HG03064 (cell line): Measurements from ENCODE around the gene PROSER2.

ENCODE experiments used
- ATAC-seq: cut with Tn5 transposase; IDR thresholded peaks from one replicate; pipeline ENCODE4 v1.9.1; 2021; ENCODE audit warnings: low read depth; ENCODE audit not compliant: unreplicated experiment

PROSER2 gene, protein sequence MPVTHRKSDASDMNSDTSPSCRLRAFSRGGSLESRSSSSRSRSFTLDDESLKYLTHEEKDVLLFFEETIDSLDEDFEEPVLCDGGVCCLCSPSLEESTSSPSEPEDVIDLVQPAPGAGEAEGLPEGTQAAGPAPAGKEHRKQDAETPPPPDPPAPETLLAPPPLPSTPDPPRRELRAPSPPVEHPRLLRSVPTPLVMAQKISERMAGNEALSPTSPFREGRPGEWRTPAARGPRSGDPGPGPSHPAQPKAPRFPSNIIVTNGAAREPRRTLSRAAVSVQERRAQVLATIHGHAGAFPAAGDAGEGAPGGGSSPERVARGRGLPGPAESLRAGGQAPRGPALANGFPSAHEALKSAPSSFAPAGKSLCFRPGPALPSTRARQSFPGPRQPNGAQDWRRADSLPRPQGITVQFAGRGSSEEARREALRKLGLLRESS

GRCh38 chr10:11823122-11823988, at the start of gene PROSER2:
Gene PROSER2, plus strand, starts transcription at chr10:11823356. Its CDS starts 28,722 bp downstream, at chr10:11852078.
- ATAC-seq, result no peak

DNA sequence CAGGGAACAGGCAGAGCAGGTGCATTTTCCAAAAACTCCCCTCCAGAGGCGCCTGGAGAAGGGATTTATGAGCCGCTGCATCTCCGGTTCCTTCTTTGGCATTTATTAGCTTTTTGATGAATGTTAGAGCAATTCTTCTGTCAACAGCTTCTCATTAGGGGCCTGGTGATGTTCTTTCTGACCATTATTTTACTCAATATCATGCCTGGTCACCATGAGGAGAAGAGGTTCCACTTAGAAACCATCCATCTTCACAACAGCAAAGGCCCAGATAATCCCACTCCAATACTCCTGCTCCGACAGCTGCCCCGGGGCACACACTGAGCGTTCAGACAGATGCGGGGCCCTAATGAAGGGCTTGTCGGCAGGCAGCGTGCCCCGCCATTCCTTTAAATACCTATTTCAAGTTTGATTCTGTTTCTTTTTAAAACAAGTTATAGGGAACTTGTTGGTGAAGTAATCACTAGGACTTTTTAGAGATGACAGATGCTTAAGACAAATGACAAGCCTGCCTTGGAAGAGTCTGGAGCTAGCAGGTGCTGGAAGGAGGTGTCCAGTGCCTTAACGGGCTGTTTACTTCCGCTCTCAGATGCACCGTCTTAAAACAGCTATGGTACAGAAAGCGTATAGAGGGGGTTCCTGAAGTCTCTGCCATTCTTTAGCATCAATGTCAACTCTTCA, 49.3 kb upstream of the PROSER2 start:
- no peak for ATAC-seq

DNA sequence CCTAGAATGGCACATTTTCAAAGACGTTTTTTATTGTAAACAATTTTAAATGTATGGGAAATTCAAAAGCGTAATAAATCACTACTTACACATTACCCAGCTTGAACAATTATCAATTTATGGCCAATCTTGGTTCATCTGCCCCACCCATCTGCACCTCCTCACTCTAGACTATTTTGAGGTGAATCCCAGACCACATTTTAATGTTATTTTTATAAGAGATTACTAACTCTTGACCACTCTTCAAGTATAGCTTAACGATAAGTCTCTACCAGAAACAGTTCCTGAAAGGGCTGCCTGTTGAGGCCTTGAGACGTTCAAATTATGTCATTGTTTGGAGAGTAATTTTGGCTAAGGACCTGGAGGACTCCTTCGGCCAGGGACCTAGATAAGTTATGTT, 47.7 kb upstream of the PROSER2 start:
- ATAC-seq, result no peak

DNA sequence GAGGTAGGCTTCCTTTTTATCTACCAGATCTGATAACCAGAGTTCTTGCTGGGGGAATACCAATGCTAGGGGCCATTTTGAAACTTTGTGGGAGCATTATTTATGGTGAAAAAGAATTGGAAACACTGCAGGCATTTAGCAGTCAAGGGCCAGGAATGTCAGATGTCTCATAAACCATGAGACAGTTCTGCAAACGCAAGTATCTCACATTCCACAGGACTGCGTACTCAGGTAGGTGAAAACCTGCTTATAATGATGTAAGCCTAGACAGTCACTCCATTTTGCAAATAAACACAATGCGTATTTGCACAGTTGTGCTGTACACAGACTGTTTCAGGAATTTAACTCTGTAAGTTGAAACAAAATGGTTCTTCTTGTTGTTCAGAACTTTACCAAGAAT, 47.1 kb upstream of the PROSER2 start:
- ATAC-seq, result no peak

GRCh38 chr10:11781114-11781513, 42.0 kb upstream of the PROSER2 start:
- no peak for ATAC-seq

DNA sequence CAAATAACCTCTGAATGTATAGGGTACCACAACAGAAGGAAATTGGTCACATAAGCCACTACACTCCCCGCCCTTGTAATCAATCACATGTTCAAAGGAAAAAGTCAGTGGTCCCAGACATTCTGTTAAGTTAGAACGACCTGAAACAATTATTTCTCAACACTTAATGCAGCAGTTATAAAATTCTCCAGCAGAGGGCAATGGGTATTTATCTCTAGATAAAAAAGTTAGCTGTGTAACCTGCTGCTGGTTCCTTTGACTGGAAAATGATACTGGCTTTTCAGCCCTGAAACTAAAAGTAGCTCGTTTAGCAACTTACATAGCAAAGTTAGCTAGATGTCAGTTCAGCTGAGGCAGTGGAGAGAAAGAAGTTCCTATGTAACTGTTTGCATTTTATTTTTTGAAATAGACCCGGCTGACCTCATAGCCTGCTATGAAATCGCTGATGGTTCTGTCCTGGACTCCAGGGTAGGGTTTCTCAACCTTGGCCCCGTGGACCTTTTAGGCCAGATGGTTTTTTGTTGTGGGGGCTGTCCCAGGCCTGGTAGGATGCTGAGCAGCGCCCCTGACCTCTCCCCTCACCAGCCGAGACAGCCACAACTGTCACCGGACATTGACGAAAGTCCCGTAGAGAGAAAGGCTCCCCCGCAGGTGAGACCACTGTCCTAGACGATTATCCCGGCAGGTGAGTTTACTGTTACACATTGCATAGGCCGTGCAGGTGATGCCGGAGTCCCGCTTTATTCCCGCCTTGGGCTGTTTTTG, 40.2 kb upstream of the PROSER2 start:
- no peak for ATAC-seq

DNA sequence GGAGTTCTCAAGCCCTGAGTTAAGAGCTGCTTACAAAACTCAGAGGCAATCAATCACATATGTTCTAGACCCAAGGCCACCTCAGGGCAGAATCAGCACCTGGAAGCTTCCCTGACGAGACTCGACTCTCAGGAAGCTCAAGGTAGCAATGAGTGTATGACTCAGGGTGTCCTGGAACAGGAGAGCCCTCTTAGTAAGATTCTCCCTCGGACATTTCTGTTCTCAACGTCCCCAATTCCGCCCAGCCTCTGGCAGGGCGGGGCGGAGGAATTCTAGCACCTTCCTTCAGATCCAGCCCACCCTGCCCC, 39.6 kb upstream of the PROSER2 start:
- no peak for ATAC-seq

DNA sequence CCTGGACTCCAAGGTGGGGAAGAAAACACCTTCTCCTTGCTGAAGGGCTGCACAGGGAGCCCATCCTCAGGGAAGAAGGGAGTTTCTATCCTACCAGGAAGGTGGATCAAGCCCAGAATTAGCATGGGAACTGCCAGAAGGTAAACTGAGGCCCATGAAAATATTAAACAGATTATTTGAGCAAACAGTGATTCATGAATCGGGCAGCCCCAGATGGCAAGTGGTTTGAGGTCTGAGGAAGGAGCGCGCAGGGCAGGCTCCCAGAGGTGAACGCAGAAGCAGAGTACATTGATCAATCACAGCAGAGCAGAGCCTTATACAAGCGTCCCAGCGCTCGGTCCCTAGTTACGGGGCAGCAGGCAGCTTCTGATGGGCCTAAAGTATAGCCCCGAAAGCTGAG, 35.8 kb upstream of the PROSER2 start:
- ATAC-seq, result no peak

GRCh38 chr10:11787846-11788245, 35.3 kb upstream of the PROSER2 start:
- ATAC-seq, result no peak

- no peak for ATAC-seq
Observed at GRCh38 chr10:11789306-11789705, 33.9 kb upstream of the PROSER2 start.

GRCh38 chr10:11789956-11790355, 33.2 kb upstream of the PROSER2 start:
- no peak for ATAC-seq

DNA sequence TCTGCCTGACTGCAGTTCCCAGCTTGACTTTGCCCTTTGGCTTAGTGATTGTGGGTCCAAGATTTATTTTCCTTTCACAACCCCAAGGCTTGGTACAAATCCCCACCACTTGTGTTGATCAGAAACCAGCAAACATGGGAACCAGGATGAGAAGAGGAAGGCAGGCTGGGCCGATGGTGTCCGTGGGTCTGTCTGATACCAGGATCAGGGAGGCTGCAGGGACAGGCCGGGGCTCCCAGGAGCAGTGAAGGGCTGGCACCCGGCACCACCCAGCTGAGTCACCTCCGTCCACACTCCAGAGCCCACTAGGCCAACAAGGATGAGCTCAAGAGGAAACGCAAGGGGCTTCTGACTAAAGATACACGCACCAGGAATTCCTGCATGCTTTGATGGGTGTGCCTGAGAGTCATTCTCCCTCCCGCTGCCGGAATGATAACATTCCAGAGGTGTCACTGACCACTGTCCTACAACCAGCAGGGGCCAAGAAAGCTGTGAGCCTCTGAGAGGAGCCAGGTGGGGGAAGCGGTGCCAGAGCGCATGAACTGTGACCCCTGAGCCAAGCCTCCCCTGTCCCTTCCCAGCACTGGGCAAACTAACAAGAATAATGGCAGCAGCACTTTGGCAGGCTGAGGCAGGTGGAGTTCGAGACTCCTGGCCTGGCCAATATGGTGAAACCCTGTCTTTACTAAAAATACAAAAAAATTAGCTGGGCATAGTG, 29.2 kb upstream of the PROSER2 start:
- ATAC-seq, result no peak

- ATAC-seq, result no peak
Observed at GRCh38 chr10:11794566-11794965, 28.6 kb upstream of the PROSER2 start.

- no peak for ATAC-seq
Observed at GRCh38 chr10:11795101-11795920, 27.8 kb upstream of the PROSER2 start.

DNA sequence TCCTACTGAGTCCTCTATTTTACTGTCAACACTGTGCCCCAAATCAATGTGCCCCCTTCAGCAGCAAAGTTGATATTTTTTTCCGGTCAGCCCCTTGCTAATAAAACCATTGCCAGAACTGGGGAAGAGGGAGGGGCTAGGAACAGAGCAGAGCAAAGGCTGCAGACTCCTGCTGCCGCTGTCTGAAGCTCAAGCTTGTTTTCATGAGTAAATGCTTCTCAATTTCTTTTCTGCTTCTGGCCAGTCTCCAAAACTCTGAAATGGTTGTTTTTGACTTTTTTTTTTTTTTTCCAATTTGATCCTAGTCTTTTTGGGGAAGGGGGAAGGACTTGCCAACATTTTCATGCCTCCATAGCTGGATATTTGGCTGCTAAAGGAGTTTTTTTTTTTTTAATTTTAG, 26.7 kb upstream of the PROSER2 start:
- no peak for ATAC-seq

DNA sequence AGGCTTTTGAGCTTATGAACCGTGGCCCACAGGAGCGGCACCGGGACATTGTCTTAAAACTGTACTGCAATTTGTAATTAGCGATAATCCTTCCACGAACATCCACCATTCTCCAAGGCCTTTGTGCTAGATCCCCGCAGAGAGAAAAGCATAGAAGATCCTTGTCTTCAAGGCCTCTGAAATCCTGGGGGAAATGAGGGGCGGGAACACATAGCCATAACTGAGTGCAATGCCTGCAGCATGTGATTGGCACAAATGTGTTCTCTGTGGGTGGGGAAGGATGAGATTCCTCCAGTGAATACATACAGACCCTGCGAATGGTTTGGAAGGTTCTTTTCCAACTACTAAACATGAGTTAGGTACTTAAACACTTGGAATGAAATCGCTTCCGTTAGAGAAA, 25.9 kb upstream of the PROSER2 start:
- ATAC-seq, result no peak

GRCh38 chr10:11797847-11798633, 25.1 kb upstream of the PROSER2 start:
- no peak for ATAC-seq
